HG03196 (cell line): Measurements from ENCODE around the gene MEP1A.
"Not testable (repeated sequence)": the region's sequence is repeated elsewhere in the genome, so short reads cannot be mapped to it uniquely, and the experiment has no call there.

Experiments used
- ATAC-seq: cut with Tn5 transposase; IDR thresholded peaks from one replicate; pipeline ENCODE4 v1.9.1; 2021; ENCODE audit not compliant: unreplicated experiment

Gene MEP1A

DNA sequence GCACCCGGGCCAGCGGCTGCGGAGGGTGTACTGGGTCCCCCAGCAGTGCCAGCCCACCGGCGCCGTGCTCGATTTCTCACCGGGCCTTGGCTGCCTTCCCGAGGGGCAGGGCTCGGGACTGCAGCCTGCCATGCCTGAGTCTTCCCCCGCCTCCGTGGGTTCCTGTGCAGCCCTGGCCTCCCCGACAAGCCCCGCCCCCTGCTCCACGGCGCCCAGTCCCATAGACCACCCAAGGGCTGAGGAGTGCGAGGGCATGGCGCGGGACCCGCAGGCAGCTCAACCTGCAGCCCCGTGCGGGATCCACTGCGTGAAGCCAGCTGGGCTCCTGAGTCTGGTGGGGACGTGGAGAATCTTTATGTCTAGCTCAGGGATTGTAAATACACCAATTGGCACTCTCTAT lies 18.5 kb upstream of the MEP1A start:
- not testable (repeated sequence) for ATAC-seq

DNA sequence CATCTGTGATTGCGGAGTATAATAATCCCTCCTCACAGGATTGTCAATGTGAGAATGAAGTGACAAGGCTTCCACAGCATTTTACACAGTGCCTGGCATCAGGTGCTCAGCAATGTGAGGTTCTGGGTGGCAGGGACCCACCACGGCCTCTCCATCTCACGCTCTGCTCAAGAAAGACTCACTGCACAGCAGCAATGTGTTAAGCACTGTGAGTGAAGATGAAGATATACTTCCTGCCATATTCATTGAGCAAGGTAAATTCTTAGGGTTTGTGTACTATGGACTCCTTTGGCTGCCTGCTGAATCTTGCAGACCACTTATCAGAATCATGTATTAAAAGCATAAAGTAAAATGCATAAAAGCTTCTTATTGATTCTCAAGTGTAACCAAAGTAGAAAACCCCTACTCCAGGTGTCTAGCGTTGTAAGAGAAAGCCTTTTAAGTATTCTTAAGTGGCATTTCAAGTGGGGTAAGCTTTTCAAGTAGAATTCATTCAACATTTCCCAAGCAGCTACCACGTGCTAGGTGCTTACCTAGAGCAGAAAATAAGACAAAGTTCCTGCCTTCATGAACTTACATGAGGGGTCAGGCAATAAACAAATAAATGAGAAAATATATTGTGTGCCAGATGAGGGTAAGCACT lies 17.0 kb upstream of the MEP1A start:
- ATAC-seq, result no peak

DNA sequence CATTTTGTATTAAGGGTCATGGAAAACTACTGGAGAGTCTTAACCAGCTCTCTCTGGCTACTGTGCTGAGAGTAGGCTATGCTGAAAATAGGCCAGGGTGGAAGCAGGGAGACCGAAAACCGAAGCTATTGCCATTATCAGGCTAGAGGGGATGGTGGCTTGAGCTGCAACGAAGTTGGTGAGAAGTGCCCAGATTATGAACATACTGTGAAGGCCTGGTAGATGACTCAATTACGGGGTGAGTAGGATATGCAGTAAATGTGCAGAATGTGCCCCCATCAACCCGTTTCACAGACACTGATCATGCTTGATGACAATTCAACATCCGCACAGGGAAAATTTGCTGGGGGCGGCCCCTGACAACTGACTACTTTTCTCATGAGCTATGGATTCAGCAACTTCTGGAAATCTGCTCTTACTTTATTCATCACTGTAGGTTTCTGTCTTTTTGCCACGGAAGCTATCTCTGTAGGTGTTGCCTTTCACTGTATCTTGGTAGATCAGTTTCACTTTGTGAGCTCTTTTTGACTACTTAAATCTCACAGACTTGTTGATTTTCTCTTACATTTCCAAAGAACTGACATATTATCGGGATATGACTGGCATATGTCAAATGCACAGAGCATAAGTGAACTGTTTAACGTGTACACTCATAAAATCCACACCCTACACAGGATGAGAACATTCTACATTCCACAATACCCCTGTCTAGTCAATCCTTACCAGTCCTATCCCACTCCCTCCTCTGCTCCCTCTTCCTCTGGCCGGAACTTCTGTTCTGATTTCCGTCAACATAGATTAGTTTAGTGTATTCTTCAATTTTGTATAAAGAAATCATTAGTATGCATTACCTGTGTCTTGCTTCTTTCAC lies 15.5 kb upstream of the MEP1A start:
- ATAC-seq, result no peak

DNA sequence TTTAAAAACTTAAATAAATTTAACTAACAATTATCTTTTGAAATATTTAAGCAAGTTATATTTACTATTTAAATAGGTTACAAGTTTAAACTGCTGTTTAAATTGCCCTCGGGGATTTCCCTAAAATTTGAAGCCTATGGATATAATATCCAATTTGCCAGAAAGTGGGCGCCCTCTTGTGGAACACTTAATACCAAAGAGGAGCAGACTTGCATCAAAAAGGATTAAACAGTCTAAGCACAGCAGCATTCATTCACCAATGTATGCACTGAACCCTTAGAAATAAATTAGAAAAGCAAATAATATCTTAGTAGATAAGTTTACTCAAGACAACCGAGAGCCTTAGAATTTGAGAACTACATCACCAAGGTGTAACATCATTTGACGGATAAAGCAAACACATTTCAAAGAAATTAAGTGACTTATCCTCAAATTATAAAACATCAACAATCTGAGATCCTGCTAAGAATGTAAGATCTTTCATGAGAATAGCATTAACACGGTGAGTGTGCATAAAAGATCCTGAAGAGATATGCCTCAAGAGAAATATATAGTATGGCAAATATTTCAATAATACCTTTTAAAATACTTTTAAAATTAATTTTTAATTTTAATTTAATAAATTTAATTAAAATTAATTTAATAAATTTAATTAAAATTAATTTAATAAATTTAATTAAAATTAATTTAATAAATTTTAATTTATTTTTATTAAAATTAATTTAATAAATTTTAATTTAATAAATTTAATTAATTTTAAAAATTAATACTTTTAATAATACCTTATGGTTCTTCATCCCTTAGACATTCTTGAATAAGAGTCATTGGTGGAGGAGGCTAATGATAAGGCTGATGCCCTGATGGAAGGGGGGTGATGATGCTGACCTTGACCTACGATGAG lies 11.5 kb upstream of the MEP1A start:
- ATAC-seq, result no peak

DNA sequence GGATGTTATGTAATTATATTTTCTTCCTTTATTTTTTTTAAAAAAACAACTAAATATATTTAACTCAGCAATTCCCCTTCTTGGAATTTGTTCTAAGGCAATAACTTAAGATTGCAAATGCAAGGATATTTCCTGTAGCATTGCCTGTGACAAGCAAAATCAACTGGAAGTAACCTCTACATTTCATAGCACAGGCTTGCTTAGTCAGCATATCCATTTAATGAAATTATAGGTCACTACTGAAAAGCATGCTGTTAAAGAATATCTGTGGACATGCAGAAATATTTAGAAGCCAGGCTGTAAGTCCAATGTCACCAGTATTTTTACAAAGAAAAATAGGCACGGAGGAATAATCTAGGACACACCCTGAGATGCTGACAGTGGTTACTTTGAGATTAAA lies 8.7 kb upstream of the MEP1A start:
- ATAC-seq, result no peak

DNA sequence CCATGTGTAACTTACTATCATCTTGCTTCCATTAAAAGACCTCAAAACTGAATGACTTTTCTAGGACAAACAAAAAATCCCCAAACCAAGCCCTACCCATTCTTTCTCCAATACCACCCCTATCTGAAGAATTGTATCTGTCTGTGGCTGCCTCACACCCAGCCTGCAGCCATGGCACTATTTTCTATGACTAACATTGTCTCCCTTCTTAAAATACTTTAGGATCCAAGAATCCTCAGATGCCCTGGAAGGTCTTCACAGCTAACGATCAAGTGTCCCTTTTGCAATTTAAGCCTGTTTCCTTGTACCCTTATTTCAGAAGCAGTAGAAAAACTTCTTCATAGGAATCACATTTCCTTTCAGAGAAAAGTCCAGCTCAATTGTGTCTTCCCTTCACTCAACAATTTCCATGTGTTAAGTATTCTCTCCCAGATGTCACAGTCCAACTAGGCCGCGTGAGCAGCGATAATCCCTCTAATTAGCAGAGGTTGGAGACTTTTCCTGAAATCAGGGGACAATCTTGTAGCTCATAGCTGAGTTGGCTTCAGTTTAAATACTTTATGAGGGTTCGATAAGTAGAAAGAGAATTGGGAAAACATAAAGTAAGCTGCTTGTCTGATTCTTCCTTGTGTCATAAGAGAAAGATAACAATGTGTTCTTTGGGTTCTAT lies 5.2 kb upstream of the MEP1A start:
- ATAC-seq, result no peak

DNA sequence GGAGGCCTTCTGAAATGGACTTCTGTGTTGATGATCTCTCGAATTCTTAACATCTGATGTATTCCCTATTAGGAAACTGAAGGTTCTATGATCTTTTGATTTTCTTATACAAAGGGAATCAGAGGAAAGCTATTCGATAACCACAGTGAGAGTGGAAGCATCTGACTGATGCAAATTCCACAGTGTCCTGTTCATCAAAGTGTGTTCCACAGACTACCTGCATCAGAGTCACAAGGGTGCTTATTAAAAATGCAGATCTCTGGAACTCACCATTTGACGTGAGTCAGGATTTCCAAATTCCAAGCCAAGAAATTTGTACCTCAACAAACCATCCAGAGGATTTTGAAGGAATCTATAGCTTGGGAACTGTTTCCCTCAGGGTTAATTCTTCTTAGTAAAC lies 4.4 kb upstream of the MEP1A start:
- ATAC-seq, result no peak

DNA sequence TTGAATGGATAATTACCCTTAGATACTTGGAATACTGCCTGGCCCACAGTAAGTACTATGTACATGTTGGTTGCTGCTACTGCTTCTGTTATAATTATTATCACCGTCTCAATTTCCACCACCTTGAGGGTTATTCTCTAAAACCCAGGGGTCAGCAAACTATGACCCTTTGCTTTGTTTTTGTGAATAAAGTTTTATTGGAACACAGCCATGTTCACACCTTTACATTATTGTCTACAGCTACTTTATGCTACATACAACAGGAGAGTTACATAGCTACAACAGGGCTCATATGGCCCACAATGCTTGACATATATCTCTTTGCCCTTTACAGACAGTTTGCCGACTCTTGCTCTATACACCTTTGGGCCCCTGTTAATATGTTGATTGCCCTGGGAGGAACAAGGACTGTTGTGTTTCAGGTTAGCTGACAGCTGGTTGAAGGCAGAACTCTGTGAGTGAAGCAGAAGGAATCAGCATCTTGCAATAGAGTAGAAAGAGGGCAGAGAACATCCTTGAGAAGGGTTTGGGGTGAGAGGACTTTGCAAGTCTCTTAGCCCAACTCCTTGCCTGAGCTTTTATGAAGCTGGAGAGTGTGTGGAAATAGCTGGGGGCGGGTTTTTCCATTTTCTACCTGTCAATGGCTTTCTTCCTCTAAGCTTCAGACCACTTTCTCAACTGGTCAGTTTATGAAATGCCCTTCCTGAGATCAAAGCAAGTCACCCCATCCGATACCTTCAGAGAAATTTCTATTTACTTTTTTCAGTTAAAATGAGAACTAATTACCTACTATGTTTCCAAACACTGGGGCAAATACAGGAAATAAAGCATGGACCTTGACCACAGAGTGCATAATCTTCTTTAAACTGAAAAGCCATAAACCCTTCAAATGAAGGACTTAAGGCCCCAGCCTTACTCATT lies 3.5 kb upstream of the MEP1A start:
- ATAC-seq, result no peak

DNA sequence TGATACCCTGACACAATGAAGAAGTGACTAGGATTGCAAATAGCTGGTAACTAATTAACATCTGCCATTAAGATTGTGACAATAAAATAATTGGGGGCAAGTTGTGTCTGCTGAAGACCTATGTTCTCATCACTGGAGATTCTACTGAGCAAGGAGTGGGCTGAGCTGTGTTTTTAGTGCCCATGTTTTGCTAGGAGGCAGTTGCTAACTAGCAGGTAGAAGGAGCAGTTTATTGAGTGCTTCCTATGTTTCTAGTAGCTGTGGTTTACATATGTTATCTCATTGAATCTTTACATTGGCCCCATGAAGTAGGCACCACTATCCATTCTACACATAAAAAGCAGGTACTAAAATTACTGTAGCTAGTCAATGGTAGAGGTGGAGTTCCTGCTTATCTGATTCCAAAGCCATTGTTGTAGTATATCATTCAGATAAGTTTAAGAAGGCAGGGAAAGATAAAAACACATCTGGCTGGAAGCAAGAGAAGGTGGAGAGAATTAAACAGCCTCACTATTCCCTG lies 2.8 kb upstream of the MEP1A start:
- ATAC-seq, result no peak

DNA sequence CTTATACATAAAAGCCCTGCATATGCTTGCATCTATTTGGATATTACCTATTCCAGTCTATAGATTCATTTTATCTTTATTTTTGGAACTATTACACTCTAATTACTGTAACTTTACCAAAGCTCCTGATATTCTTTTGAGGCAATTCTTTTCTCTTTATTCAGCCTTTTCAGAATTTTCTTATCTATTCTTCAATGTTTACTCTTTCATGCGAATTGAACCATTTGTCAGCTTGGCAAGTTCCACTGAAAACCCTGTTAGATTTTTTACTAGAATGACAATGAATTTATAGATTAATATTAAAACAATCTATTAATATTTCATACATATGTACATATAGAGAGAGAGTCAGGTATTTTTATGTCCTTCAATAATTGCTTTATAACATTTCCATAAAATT lies 554 bp upstream of the MEP1A start:
- ATAC-seq, result no peak

DNA sequence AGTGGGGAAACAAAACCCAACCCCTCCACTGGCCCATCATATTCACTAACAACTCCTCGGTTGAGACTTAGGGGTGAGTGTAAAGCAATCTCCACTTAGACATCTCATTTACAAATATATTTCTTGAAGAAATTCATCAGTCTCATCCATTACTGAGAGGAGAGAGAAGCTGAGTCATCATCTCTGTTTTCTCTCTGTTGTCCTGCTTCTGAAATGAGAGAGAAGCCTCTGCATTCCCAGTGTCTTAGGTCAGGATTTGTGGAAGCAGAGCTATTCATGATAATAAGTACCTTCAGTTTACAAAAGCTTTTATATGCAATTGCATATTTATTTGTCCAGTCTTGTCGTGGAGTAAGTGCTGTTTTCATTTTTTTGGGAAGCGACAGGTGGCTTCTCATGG lies 879 bp downstream of the MEP1A start:
- ATAC-seq, result no peak

DNA sequence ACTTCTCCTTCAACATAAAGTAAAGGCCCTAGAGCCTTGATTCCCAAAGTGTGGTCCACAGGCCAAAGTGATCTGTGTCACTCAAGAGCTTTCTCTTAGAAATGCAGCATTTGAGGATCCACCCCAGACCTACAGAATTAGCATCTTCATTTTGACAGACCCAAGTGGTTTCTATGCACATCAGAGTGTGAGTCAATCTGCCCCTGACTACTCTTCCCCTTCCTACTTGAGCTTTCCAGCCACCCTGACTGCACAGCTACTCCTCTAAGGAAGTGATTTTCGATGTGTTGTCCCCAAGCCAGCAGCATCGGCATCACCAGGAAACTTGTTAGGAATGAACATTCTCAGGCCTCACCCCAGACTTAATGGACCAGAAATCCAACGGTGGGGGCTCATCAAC lies 2.6 kb downstream of the MEP1A start:
- ATAC-seq, result no peak

DNA sequence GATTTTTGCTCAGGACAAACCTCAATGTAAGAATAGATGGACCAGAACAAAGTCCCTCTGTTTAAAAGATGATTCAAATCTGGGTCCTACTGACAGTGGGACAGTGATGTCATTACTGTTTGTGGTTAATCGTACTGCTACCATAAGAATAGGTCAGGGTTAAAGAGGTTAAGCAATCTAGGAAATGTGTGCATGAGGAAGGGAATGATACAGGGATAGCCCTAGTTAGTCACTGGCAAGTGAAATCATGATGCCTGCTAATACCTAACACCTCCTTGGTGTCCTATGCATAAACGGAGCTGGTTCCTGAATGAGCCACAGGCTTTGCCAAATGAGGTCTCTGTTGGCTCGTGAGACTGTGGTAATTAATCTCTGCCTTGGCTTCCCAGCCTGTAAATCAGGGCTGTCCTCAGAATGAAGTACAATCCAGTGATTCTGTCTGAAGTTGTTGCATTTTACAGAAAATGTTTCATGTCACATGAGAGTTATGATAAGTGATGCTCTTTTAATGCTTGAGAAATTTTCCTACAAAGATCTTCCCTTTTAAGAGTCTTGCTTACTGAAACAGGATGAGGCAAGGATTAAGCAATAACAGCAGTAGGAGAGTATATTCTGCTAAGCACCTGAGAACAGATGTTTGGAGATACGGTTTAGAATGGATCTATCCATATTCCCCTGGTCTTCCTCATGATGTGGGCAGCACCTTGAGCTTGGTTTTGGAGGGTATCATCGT lies 3.8 kb downstream of the MEP1A start:
- ATAC-seq, result no peak

DNA sequence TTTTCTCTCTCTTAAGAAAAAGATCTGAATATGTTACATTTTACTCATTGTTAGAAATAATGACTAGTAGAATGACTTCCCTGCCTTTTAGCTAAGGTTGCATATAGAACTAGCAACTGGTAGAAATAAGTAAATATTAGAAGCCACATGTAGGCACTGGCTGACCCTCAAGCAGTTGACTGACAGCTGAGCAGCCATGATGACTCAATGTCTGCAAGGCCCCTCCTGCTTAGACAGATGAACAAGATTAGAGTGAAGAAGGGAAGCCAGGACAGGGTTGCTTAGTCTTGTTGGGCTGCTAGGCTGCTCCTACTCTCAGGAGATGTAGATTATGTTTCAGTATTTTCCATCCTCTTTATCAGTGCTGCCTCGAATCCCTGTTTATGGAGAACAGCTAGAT lies 6.5 kb downstream of the MEP1A start:
- no peak for ATAC-seq

DNA sequence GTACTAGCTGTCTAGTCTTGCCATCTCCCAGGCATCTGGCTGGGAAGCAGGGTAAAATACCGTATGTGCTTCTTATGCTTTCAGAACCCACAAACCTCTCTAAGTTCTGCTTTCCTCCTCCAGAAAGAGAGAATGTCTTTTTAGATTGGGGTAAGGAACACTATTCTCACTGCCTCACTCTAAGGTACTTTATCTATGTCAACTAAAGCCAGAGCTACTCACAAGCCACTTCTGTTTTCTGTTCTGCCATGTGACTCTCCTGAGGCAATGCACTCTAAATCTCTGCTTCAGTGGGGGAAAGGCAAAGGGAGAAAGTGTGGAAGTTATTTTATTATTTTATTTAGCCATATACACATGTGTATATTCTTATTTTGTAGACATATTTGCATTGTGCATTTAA lies 15.6 kb downstream of the MEP1A start:
- no peak for ATAC-seq

DNA sequence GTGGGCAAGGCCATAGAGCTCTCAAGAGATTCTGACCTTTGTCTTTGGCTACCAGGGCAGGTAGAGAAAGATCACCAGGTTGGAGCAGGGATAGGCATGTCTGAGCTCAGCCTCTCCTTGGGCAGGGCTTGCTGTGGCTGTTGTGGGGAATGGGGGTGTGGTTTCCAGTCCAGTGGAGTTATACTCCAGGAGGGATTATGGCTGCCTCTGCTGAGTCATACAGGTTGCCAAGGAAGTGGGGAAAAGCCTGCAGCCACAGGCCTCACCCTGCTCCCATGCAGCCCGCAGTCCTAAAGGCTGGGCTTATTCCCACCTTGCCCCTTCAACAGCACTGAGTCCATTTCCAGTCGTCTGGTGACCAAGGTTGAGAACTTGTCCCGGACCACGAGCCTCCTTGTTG lies 21.9 kb downstream of the MEP1A start:
- no peak for ATAC-seq

DNA sequence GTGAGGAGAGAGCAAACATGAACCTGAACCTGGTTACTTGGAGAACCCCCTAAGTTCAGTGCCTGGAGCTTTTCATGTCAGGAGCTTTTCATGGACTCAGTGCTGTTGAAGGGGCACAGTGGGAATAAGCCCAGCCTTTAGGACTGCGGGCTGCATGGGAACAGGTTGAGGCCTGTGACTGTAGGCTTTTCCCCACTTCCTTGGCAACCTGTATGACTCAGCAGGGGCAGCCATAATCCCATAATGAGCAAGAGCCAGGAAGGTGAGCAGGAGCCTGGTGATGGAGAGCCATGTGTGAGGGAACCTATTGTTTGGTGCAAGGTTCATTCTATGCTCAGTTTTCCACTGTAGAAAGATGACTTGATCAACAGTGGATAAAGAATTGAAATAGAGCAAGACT lies 23.4 kb downstream of the MEP1A start:
- no peak for ATAC-seq

DNA sequence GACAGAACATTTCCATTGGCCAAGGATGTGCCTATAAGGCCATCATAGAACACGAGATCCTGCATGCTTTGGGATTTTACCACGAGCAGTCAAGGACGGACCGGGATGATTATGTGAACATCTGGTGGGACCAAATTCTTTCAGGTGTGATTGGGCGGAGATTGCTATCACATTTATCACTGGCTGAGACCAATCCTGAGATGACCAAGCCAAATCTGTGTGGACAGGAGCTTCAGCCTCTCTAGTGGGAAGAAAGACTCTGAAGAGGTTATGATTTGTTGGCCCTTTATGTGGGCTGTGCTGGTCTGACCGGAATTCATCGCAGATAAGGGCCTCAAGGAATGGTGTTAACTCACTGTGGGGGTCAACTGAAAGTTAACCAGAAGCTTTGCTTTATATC lies 26.4 kb downstream of the MEP1A start:
- no peak for ATAC-seq

DNA sequence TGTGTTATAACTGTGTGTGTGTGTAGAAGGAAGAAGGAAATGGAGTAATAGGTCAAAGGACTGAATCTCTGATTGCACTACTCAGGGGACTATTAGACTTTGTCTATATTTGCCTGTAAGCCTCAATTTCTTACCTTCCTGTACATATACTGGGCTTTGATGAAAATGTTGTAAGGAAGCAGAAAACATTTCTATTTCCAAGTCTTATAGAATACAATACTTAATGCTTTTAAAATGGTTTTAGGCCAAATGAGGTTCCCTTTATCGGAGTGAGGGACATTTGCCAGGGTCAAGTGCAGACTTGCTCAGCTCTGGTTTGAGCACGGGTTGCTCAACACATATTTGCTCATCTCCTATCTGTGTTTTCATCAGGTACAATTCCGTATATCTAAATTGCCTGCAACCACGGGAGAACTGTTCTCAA lies 28.3 kb downstream of the MEP1A start:
- ATAC-seq, result no peak
